ENCODE results near the gene HTR3A. TPM values are rescaled to one million over a fixed set of nuclear protein-coding genes. Genes with fewer than 3 reads are reported as not detected.

Gene HTR3A
- not detected for total RNA-seq
- 1.1 TPM for total RNA-seq (2013)

- Mint-ChIP-seq H3K4me3 (no peak within 1 kb of the TSS), H3K27me3 (ENCODE audit: low read depth in 2 of 2) (peaks cover 6 to 11% of the 10 kb centered on the region in 2 donors), H3K27ac (no peak within 1 kb of the TSS), H3K36me3 (no peaks in the 10 kb centered on the region), H3K9me3 (no peaks in the 10 kb centered on the region), H3K4me1 (peaks cover 0 to 6% of the 10 kb centered on the region in 2 donors)
- Histone ChIP-seq H3K27me3 (ENCODE audit: control insufficient read depth, insufficient read depth, low read length) (no peaks in the 10 kb centered on the region), H3K4me1 (ENCODE audit: control insufficient read depth, insufficient read depth, low read length) (peaks cover 18% of the 10 kb centered on the region), H3K27ac (ENCODE audit: low read length) (no peak within 1 kb of the TSS), H3K4me3 (ENCODE audit: low read length) (no peak within 1 kb of the TSS), H3K9me3 (ENCODE audit: control insufficient read depth, insufficient read depth, low read length) (no peaks in the 10 kb centered on the region), H3K36me3 (ENCODE audit: control insufficient read depth, insufficient read depth, low read length) (no peaks in the 10 kb centered on the region)
- TF ChIP-seq CTCF (IDR thresholded peaks at IDR 0.05): no peak
- 74% methylated on average over 12 of the region's 12 CpGs for WGBS (ENCODE audit: insufficient coverage)
- intact Hi-C loops (cut with micrococcal nuclease): no loop called here
- no peak for ATAC-seq
- no peak for DNase-seq
These were observed at the start of gene HTR3A for GRCh38 chr11:113974741-113975470. HTR3A (plus strand) TSS chr11:113975108; CDS start chr11:113975326, 218 bp downstream.

GRCh38 chr11:113926273-113927197 lies 48.4 kb upstream of the HTR3A start:
- no peaks in the 10 kb centered on the region for H3K36me3 ChIP-seq (ENCODE audit: control insufficient read depth, insufficient read depth, low read length)
- DNase-seq: no peak
- H3K27me3 Mint-ChIP-seq (ENCODE audit: low read depth in 2 of 2): peaks cover 21 to 34% of the 10 kb centered on the region in 2 donors
- H3K36me3 Mint-ChIP-seq: no peaks in the 10 kb centered on the region
- no peaks in the 10 kb centered on the region for H3K9me3 Mint-ChIP-seq
- no peak for TF ChIP-seq CTCF (IDR thresholded peaks at IDR 0.05)
- H3K27ac ChIP-seq (ENCODE audit: low read length): no peak overlapping the region
- no peak overlapping the region for H3K4me3 ChIP-seq (ENCODE audit: low read length)
- H3K4me1 ChIP-seq (ENCODE audit: control insufficient read depth, insufficient read depth, low read length): no peaks in the 10 kb centered on the region
- H3K27ac Mint-ChIP-seq: no peak overlapping the region
- 94% methylated on average over 8 of the region's 12 CpGs for WGBS (ENCODE audit: insufficient coverage)
- intact Hi-C loops (cut with micrococcal nuclease): no loop called here
- no peaks in the 10 kb centered on the region for H3K27me3 ChIP-seq (ENCODE audit: control insufficient read depth, insufficient read depth, low read length)
- no peaks in the 10 kb centered on the region for H3K9me3 ChIP-seq (ENCODE audit: control insufficient read depth, insufficient read depth, low read length)
- no peaks in the 10 kb centered on the region for H3K4me1 Mint-ChIP-seq
- ATAC-seq: no peak
- no peak overlapping the region for H3K4me3 Mint-ChIP-seq

- no peak for TF ChIP-seq CTCF (IDR thresholded peaks at IDR 0.05)
- H3K4me3 Mint-ChIP-seq: no peak overlapping the region
These were observed 46.6 kb upstream of the HTR3A start for GRCh38 chr11:113928311-113928710.

More at GRCh38 chr11:113928311-113928710, 46.6 kb upstream of the HTR3A start:
- DNase-seq (no peak), ATAC-seq (no peak)
- H3K36me3 Mint-ChIP-seq: no peaks in the 10 kb centered on the region
- H3K27me3 Mint-ChIP-seq (ENCODE audit: low read depth in 2 of 2): peaks cover 17 to 29% of the 10 kb centered on the region in 2 donors
- Histone ChIP-seq H3K27ac (ENCODE audit: low read length) (no peak overlapping the region), H3K27me3 (ENCODE audit: control insufficient read depth, insufficient read depth, low read length) (no peaks in the 10 kb centered on the region), H3K4me3 (ENCODE audit: low read length) (no peak overlapping the region), H3K4me1 (ENCODE audit: control insufficient read depth, insufficient read depth, low read length) (no peaks in the 10 kb centered on the region), H3K36me3 (ENCODE audit: control insufficient read depth, insufficient read depth, low read length) (no peaks in the 10 kb centered on the region), H3K9me3 (ENCODE audit: control insufficient read depth, insufficient read depth, low read length) (no peaks in the 10 kb centered on the region)
- WGBS (ENCODE audit: insufficient coverage): 79% methylated on average over 5 of the region's 5 CpGs
- intact Hi-C loops (cut with micrococcal nuclease): no loop called here
- H3K27ac Mint-ChIP-seq: no peak overlapping the region
- H3K4me1 Mint-ChIP-seq: no peaks in the 10 kb centered on the region
- H3K9me3 Mint-ChIP-seq: no peaks in the 10 kb centered on the region

Measured in natural killer cell (primary cell).